Endothelial cell (in vitro differentiated cells): ENCODE results near the gene DPPA3. TPM values are rescaled to one million over a fixed set of nuclear protein-coding genes. Genes with fewer than 3 reads are reported as not detected.
A peak's percentile ranks its signal among the peaks of the same experiment; 100 is the strongest.

Experiments
- DNase-seq: peaks from one replicate; pipeline ENCODE4 v3.0.0; 2021; ENCODE audit warnings: low spot score
- H3K27ac Mint-ChIP-seq: one replicate; pipeline ENCODE4 v1.8.0; 2021; ENCODE audit warnings: mixed read lengths, inconsistent platforms; ENCODE audit not compliant: unreplicated experiment
- H3K27me3 Mint-ChIP-seq: one replicate; pipeline ENCODE4 v1.8.0; 2021; ENCODE audit warnings: mild to moderate bottlenecking, moderate library complexity, mixed read lengths, inconsistent platforms; ENCODE audit not compliant: unreplicated experiment
- H3K36me3 Mint-ChIP-seq: one replicate; pipeline ENCODE4 v1.8.0; 2021; ENCODE audit warnings: mild to moderate bottlenecking, low read depth, mixed read lengths, inconsistent platforms; ENCODE audit not compliant: unreplicated experiment
- H3K4me1 Mint-ChIP-seq: one replicate; pipeline ENCODE4 v1.8.0; 2021; ENCODE audit warnings: mild to moderate bottlenecking, mixed read lengths, inconsistent platforms; ENCODE audit not compliant: unreplicated experiment
- H3K4me3 Mint-ChIP-seq: one replicate; pipeline ENCODE4 v1.8.0; 2021; ENCODE audit warnings: mild to moderate bottlenecking, mixed read lengths, inconsistent platforms; ENCODE audit not compliant: unreplicated experiment
- H3K9me3 Mint-ChIP-seq: one replicate; pipeline ENCODE4 v1.8.0; 2021; ENCODE audit warnings: mixed read lengths, inconsistent platforms; ENCODE audit not compliant: unreplicated experiment
- total RNA-seq: library from RNA; stranded (reverse); fragmentation: NEBNext Ultra II Directional; extraction: Animal tissue kit (Norgen Biotek cat#: 25700); gene quantifications from one replicate; pipeline ENCODE4 v1.2.1, GENCODE V29; 2021; ENCODE audit not compliant: unreplicated experiment
- TF ChIP-seq, protein P1 (sequence below): fragments of 200-600 bp; sonication (generic); IDR thresholded peaks from one replicate; pipeline ENCODE4 v1.5.0; 2021; ENCODE audit warnings: antibody characterized with exemption; ENCODE audit not compliant: unreplicated experiment

Gene DPPA3
- total RNA-seq, 1 donor from 2014 or later: 0.26 TPM

DNA sequence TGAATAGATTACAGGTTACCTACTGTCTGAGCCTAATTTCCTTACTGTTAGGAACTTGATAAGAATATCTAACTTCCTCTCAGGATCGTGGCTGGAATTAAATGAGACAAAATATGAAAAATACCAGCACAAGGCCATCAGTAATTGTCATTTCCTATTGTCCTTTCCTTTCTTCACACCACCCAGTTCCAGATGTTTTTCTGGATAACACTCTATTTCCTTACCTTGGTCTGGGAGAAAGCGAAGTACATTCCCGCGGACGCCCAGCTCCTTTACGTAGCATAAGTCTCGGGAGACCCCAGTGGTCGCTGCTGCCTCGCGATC lies 16.0 kb upstream of the DPPA3 start:
- Mint-ChIP-seq H3K36me3 (peaks cover 7% of the 10 kb centered on the region), H3K4me1 (peaks cover 34% of the 10 kb centered on the region), H3K4me3 (peak overlapping the region; percentile 57), H3K27ac (peak overlapping the region; percentile 92), H3K27me3 (peaks cover 10% of the 10 kb centered on the region), H3K9me3 (no peaks in the 10 kb centered on the region)
- DNase-seq: no peak
- TF ChIP-seq, protein P1, sequence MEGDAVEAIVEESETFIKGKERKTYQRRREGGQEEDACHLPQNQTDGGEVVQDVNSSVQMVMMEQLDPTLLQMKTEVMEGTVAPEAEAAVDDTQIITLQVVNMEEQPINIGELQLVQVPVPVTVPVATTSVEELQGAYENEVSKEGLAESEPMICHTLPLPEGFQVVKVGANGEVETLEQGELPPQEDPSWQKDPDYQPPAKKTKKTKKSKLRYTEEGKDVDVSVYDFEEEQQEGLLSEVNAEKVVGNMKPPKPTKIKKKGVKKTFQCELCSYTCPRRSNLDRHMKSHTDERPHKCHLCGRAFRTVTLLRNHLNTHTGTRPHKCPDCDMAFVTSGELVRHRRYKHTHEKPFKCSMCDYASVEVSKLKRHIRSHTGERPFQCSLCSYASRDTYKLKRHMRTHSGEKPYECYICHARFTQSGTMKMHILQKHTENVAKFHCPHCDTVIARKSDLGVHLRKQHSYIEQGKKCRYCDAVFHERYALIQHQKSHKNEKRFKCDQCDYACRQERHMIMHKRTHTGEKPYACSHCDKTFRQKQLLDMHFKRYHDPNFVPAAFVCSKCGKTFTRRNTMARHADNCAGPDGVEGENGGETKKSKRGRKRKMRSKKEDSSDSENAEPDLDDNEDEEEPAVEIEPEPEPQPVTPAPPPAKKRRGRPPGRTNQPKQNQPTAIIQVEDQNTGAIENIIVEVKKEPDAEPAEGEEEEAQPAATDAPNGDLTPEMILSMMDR: no peak

DNA sequence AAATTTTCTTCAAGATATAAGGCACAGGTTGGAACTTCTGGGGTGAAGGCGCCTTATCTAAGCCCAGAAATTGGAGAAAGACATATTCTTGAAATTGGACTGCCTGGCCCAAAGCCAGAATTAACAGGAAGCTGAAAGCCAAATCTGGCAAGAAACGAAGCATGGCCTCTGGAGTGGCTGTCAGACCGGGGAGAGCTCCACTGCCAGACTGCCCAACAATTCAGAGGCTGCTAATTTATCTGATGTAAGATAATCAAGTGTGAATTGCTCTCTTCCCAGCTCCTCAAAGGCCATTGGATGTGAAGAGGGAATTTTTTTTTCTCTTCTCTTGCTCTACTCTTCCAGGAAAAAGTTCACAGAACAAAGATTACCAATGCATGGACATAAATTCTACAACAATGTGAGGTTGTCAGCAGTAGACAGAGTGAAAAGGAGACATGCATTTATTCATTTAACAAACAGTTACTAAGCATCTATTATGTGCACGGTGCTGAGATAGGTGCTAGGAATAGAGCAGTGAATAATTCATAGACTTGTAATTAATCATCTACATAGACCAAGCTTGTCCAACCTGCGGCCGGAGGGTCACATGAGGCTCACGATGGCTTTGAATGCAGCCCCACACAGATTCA lies 15.6 kb upstream of the DPPA3 start, which contains the start of gene GDF3:
GDF3 (minus strand) TSS at position 210 of the 632 bp plus-strand sequence; CDS start at position 163, 47 bp downstream.
- Mint-ChIP-seq H3K4me1 (peaks cover 34% of the 10 kb centered on the region), H3K27ac (peak within 1 kb of the TSS; percentile 92)
- peak; percentile 37 for DNase-seq

DNA sequence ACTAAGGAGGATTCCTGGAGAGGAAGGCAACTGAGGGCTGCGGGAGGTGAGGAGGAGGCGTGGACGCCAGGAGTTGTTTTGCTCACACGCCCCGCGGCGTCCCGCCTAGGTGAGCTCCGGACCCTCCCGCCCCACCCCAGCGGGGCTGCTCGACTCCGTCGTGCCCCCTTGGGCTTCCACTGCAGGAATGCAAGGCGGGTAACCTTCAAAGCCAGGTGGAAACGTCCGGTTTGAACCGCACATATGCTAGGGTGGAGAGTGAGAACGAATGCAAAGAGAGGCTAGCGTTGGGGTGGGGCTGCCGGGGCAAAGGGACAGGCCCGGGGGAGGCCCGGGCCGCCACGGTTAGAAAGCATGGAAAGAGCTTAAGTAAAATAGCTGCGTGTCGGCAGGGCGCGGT lies 5.4 kb upstream of the DPPA3 start:
- H3K4me1 Mint-ChIP-seq: peaks cover 3% of the 10 kb centered on the region
- H3K9me3 Mint-ChIP-seq: no peaks in the 10 kb centered on the region
- DNase-seq: no peak
- TF ChIP-seq, protein P1: no peak
- peaks cover 1% of the 10 kb centered on the region for H3K27me3 Mint-ChIP-seq
- no peak overlapping the region for H3K4me3 Mint-ChIP-seq
- no peaks in the 10 kb centered on the region for H3K36me3 Mint-ChIP-seq
- H3K27ac Mint-ChIP-seq: no peak overlapping the region

More for the DNA sequence above, 15.6 kb upstream of the DPPA3 start, which contains the start of gene GDF3:
- Mint-ChIP-seq H3K27me3 (peaks cover 10% of the 10 kb centered on the region), H3K9me3 (no peaks in the 10 kb centered on the region), H3K4me3 (peak within 1 kb of the TSS; percentile 57), H3K36me3 (peaks cover 7% of the 10 kb centered on the region)
- TF ChIP-seq, protein P1: no peak

DNA sequence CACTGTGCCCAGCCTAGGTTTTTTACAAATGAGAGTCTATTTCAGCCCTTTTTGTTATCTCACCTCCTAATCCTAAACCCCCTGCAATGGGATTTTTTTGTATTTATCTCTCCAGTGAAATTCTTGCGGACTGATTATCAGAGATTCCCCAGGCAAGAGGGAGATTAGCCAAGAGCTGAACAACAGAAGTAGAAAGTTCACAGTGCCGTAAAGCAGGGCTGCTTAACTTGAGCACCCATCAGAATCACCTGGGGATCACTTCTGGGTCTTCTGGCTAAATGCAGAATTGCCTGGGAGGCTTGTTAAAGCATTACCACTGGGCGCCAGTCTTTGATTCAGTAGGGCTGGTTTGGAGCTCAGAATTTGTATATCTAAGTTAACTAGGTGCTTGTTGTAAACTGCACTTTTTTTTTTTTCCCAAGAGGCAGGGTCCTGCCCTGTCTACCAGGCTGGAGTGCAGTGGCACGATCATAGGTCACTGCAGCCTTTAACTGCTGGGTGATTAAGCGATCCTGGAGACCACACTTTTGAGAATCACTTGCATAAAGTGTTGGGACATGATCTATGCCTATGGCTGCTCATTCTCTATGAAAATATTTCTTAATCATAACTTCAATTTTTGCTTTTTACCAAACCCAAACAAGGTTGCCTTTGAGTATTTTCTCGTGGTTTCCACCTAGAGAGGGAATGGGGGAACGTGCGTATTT lies 1.1 kb upstream of the DPPA3 start:
- Mint-ChIP-seq H3K36me3 (no peaks in the 10 kb centered on the region), H3K9me3 (no peaks in the 10 kb centered on the region), H3K27me3 (peaks cover 1% of the 10 kb centered on the region), H3K4me3 (no peak overlapping the region), H3K27ac (no peak overlapping the region), H3K4me1 (peaks cover 3% of the 10 kb centered on the region)
- DNase-seq: no peak
- TF ChIP-seq, protein P1: no peak

DNA sequence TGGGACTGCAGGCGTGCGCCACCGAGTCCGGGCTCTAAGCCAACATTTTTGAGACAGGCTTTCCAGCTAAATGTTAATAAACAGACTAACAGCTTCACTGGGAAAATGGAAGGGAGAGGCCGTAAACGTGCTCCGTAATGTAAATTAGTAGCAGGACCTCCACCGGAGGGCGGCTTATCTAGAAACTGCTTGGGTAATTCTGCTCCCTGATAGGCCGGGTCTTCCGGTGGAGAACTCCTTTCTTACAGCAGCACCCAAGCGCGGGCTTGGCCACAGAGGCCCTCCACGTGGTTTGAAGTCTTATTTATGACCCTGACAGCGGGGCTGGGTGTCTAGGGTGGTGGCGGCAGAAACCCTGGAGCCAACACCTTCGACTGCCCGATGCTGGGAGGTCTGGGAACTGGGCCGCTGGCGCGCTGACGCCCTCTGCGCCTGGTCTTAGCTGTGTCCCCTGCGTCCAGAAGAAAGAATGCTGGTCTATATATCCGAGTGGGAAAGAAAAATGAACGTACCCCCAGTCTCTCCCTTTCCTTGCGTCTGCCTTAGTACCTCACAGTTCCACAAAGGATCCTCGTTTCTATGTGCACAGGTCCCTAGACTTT lies 1.7 kb downstream of the DPPA3 start:
- Mint-ChIP-seq H3K4me1 (peaks cover 9% of the 10 kb centered on the region), H3K27ac (no peak overlapping the region), H3K27me3 (no peaks in the 10 kb centered on the region), H3K4me3 (no peak overlapping the region), H3K36me3 (no peaks in the 10 kb centered on the region), H3K9me3 (no peaks in the 10 kb centered on the region)
- TF ChIP-seq, protein P1: no peak
- no peak for DNase-seq
